WTC11 (cell line): ENCODE measurements around the gene ADCY2. TPM values are rescaled to one million over a fixed set of nuclear protein-coding genes. Genes with fewer than 3 reads are reported as not detected.
A peak's percentile ranks its signal among the peaks of the same experiment; 100 is the strongest.

ENCODE experiments used
- ATAC-seq: fragments of 200-7000 bp; cut with Tn5 transposase; 2 replicates; pipeline ENCODE4 v1.10.0; 2021; ENCODE audit warnings: mild to moderate bottlenecking, moderate library complexity
- CTCF ChIA-PET: fragments of 300-600 bp; sonication (Branson Sonifier 250); formaldehyde crosslinking; loops from one replicate; lab custom pipeline; 2021; ENCODE audit warnings: antibody characterized with exemption; lab: Charles Lee
- POLR2A ChIA-PET: fragments of 350-600 bp; sonication (Branson Sonifier 250); formaldehyde crosslinking; loops from one replicate; lab custom pipeline; 2021; ENCODE audit warnings: antibody characterized with exemption; lab: Charles Lee
- DNase-seq: peaks from one replicate; pipeline ENCODE4 v3.0.0; 2021; ENCODE audit warnings: low spot score
- H3K27ac Mint-ChIP-seq: 2 replicates; pipeline ENCODE4 v1.8.0; 2021; ENCODE audit warnings: mixed read lengths
- H3K27me3 Mint-ChIP-seq: 2 replicates; pipeline ENCODE4 v1.8.0; 2021; ENCODE audit warnings: low read depth, mild to moderate bottlenecking, moderate library complexity, mixed read lengths
- H3K36me3 Mint-ChIP-seq: 2 replicates; pipeline ENCODE4 v1.8.0; 2021; ENCODE audit warnings: mixed read lengths
- H3K4me1 Mint-ChIP-seq: 2 replicates; pipeline ENCODE4 v1.8.0; 2022; ENCODE audit warnings: mixed read lengths
- H3K4me3 Mint-ChIP-seq: 2 replicates; pipeline ENCODE4 v1.8.0; 2021; ENCODE audit warnings: mild to moderate bottlenecking, moderate library complexity, mixed read lengths
- H3K9me3 Mint-ChIP-seq: 2 replicates; pipeline ENCODE4 v1.8.0; 2021; ENCODE audit warnings: mixed read lengths
- AFF4 ChIP-seq: sonication (generic); formaldehyde crosslinking; IDR thresholded peaks from 2 replicates; pipeline ENCODE4 v1.8.1; 2023; ENCODE audit warnings: mild to moderate bottlenecking, missing genetic modification reagents, borderline replicate concordance
- CREB1 ChIP-seq: sonication (generic); formaldehyde crosslinking; IDR thresholded peaks from 2 replicates; pipeline ENCODE4 v1.8.0; 2023; ENCODE audit warnings: mild to moderate bottlenecking, missing genetic modification reagents
- E2F5 ChIP-seq: sonication (generic); formaldehyde crosslinking; IDR thresholded peaks from 2 replicates; pipeline ENCODE4 v1.8.1; 2022; ENCODE audit warnings: mild to moderate bottlenecking, moderate library complexity, missing genetic modification reagents
- EMX1 ChIP-seq: fragments of 250-450 bp; sonication (Bioruptor Pico); IDR thresholded peaks from 2 replicates; pipeline ENCODE4 v1.8.0; 2021; ENCODE audit warnings: mild to moderate bottlenecking
- FOXP1 ChIP-seq: sonication (generic); formaldehyde crosslinking; IDR thresholded peaks from 2 replicates; pipeline ENCODE4 v1.8.0; 2022; ENCODE audit warnings: missing genetic modification reagents, mild to moderate bottlenecking, moderate library complexity, borderline replicate concordance
- GABPB1 ChIP-seq: sonication (generic); formaldehyde crosslinking; IDR thresholded peaks from 2 replicates; pipeline ENCODE4 v1.8.1; 2023; ENCODE audit warnings: mild to moderate bottlenecking, missing genetic modification reagents
- GTF2I ChIP-seq: fragments of 250-450 bp; sonication (Bioruptor Pico); conservative IDR thresholded peaks from 2 replicates; pipeline ENCODE4 v1.4.0; 2021; ENCODE audit warnings: mild to moderate bottlenecking
- HMGXB4 ChIP-seq: sonication (generic); formaldehyde crosslinking; IDR thresholded peaks from 2 replicates; pipeline ENCODE4 v1.8.1; 2023; ENCODE audit warnings: mild to moderate bottlenecking, moderate library complexity, missing genetic modification reagents
- JAZF1 ChIP-seq: fragments of 250-450 bp; sonication (Bioruptor Pico); IDR thresholded peaks from 2 replicates; pipeline ENCODE4 v1.9.0; 2021; ENCODE audit warnings: moderate library complexity, mild to moderate bottlenecking, inconsistent platforms
- KAT7 ChIP-seq: sonication (generic); formaldehyde crosslinking; IDR thresholded peaks from 2 replicates; pipeline ENCODE4 v1.8.1; 2023; ENCODE audit warnings: missing genetic modification reagents, mild to moderate bottlenecking, borderline replicate concordance
- RORB ChIP-seq: fragments of 250-450 bp; sonication (Bioruptor Pico); IDR thresholded peaks from 2 replicates; pipeline ENCODE4 v1.9.0; 2021; ENCODE audit warnings: mild to moderate bottlenecking
- SMAD3 ChIP-seq: sonication (generic); formaldehyde crosslinking; IDR thresholded peaks from 2 replicates; pipeline ENCODE4 v1.8.0; 2022; ENCODE audit warnings: missing genetic modification reagents, mild to moderate bottlenecking, borderline replicate concordance
- SP1 ChIP-seq: sonication (generic); formaldehyde crosslinking; conservative IDR thresholded peaks from 2 replicates; pipeline ENCODE4 v1.8.1; 2022; ENCODE audit warnings: missing genetic modification reagents
- TEAD1 ChIP-seq: sonication (generic); formaldehyde crosslinking; IDR thresholded peaks from 2 replicates; pipeline ENCODE4 v1.8.0; 2022; ENCODE audit warnings: mild to moderate bottlenecking, missing genetic modification reagents
- ZNF219 ChIP-seq: sonication (generic); formaldehyde crosslinking; IDR thresholded peaks from 2 replicates; pipeline ENCODE4 v1.8.0; 2023; ENCODE audit warnings: missing genetic modification reagents, mild to moderate bottlenecking, borderline replicate concordance
- ZNF232 ChIP-seq: sonication (generic); formaldehyde crosslinking; IDR thresholded peaks from 2 replicates; pipeline ENCODE4 v1.8.0; 2022; ENCODE audit warnings: mild to moderate bottlenecking, missing genetic modification reagents
- ZNF423 ChIP-seq: fragments of 250-450 bp; sonication (Bioruptor Pico); IDR thresholded peaks from 2 replicates; pipeline ENCODE4 v2.1.2; 2022; ENCODE audit warnings: mild to moderate bottlenecking, moderate library complexity
- total RNA-seq: library from RNA; stranded (reverse); gene quantifications from 3 replicates; pipeline ENCODE4 v1.2.3, GENCODE V29; 2021
- TF ChIP-seq, protein P1 (sequence below): sonication (generic); formaldehyde crosslinking; IDR thresholded peaks from 2 replicates; pipeline ENCODE4 v1.8.0; 2022; ENCODE audit warnings: mild to moderate bottlenecking, missing genetic modification reagents
- TF ChIP-seq, protein P2 (sequence below): fragments of 250-450 bp; sonication (Bioruptor Pico); IDR thresholded peaks from 2 replicates; pipeline ENCODE4 v2.1.2; 2022; ENCODE audit warnings: mild to moderate bottlenecking, moderate library complexity

Gene ADCY2
- total RNA-seq, 1 experiment from 2014 or later: 142 TPM

DNA sequence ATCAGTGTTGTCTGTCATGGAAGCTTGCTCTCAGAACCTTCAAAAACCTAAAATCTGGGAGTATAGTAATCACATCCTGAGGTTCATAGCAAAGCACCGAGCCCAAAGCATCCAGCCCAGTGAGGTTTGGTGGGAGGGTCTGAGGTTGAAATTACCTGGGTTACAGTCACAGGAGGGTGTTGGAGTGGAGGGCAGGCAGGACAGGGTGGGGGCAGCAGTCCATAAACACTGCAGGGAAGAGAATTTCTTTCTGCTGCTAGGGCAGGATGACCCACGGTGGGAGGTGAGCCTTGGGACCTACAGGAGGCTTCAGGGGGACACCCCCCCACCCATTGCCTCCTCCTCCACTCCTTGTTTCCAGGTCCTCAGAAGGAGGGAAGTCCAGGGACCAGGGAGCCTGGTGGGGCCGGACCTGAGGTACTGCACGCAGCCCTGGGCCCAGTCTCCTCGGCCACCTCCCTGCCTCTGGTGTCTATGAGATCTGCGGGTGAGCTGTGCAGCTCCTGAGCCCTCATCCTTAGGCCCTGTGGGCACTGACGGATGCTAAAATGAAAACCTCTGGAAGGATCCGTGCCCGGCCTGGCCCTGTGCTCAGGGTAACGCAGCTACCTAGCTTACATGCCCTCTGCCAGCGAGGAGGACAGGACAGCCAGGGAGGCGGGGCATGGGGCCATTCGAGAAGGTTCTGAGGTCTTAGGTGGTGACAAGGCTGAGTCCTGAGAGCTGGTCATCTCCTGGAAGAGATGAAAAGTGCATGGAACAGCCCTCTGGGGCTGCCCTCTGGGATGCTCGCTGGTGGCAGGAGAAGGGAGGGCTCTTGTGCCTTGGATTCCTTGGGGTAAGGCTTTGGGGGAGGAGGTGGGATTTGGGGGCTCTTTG lies 1.8 kb upstream of the ADCY2 start:
- peaks cover 14% of the 10 kb centered on the region for H3K36me3 Mint-ChIP-seq
- DNase-seq (peak; percentile 21), ATAC-seq (peak; percentile 3)
- no peaks in the 10 kb centered on the region; the same call in 1 of the 2 replicates for H3K27me3 Mint-ChIP-seq
- H3K27ac Mint-ChIP-seq: peak overlapping the region; percentile 79
- ChIA-PET POLR2A (interaction anchor here (0.6 to 1.5 kb wide), 4 partner anchors 8 to 132 kb away, joined by 3 to 6 read pairs (median 3); no protein-coding TSS in a partner anchor), CTCF (interaction anchor here (0.6 to 2.6 kb wide), 24 partner anchors 8 to 574 kb away, joined by 3 to 22 read pairs (median 4); partner anchors contain the start of genes FASTKD3 and MTRR)
- H3K9me3 Mint-ChIP-seq: no peaks in the 10 kb centered on the region
- H3K4me1 Mint-ChIP-seq: peaks cover 55% of the 10 kb centered on the region
- H3K4me3 Mint-ChIP-seq: peak overlapping the region; percentile 78
- TF ChIP-seq, protein P1, sequence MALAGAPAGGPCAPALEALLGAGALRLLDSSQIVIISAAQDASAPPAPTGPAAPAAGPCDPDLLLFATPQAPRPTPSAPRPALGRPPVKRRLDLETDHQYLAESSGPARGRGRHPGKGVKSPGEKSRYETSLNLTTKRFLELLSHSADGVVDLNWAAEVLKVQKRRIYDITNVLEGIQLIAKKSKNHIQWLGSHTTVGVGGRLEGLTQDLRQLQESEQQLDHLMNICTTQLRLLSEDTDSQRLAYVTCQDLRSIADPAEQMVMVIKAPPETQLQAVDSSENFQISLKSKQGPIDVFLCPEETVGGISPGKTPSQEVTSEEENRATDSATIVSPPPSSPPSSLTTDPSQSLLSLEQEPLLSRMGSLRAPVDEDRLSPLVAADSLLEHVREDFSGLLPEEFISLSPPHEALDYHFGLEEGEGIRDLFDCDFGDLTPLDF (CRISPR knock-in tag): peak; percentile 45; the same call in 1 of the 2 replicates
- TF ChIP-seq ZNF423 (CRISPR knock-in tag): no peak
- 0 out of 2 replicates have a peak, but pooled peaks have one; percentile 48 for TF ChIP-seq CREB1 (CRISPR knock-in tag)
- no peak for TF ChIP-seq EMX1
- TF ChIP-seq RORB (CRISPR knock-in tag): no peak

DNA sequence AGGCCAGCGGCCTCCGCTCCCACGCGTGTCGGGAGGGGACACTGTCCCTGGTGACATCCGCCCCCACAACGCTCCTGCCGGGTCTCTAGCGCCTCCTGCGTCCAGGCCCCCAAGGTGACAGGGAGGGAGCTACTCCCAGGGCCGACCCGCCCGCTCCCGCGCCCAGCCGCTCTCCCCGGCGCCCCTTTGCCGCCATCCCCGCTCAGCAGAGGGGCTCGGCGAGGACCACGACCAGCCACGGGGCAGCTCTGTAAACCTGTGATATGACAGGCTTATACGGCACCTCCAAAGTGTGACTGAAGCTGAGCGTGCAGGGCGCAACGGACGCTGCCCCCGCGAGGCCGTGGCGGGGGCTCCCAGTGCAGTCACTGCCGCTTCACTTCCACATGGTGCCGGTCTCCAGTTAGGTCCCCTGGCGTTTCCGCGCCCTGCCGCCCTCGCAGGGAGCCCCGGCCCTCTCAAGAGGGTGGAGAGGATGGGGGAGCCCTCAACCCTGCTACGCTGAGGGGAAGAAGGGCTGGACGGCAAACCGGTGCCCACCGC lies 978 bp upstream of the ADCY2 start:
- Mint-ChIP-seq H3K9me3 (no peaks in the 10 kb centered on the region), H3K4me3 (peak overlapping the region; percentile 78), H3K27me3 (no peaks in the 10 kb centered on the region; the same call in 1 of the 2 replicates), H3K27ac (no peak overlapping the region; the same call in 1 of the 2 replicates), H3K4me1 (peaks cover 61% of the 10 kb centered on the region), H3K36me3 (peaks cover 14% of the 10 kb centered on the region)
- peak; percentile 73 for DNase-seq
- peak; percentile 30 for ATAC-seq
- CTCF ChIA-PET: interaction anchor here (0.6 to 2.6 kb wide), 29 partner anchors 9 to 574 kb away, joined by 3 to 22 read pairs (median 4); partner anchors contain the start of genes FASTKD3 and MTRR
- POLR2A ChIA-PET: interaction anchor here (0.6 to 1.5 kb wide), 5 partner anchors 9 to 133 kb away, joined by 3 to 6 read pairs (median 3); no protein-coding TSS in a partner anchor
- TF ChIP-seq ZNF219 (CRISPR knock-in tag): peak; percentile 59; the same call in 1 of the 2 replicates
- TF ChIP-seq KAT7: peak; percentile 91; the same call in 1 of the 2 replicates
- TF ChIP-seq E2F5: peak; percentile 61
- 0 out of 2 replicates have a peak, but pooled peaks have one; percentile 42 for TF ChIP-seq SMAD3 (CRISPR knock-in tag)
- peak; percentile 18; the same call in 1 of the 2 replicates for TF ChIP-seq ZNF232 (CRISPR knock-in tag)
- TF ChIP-seq, protein P2, sequence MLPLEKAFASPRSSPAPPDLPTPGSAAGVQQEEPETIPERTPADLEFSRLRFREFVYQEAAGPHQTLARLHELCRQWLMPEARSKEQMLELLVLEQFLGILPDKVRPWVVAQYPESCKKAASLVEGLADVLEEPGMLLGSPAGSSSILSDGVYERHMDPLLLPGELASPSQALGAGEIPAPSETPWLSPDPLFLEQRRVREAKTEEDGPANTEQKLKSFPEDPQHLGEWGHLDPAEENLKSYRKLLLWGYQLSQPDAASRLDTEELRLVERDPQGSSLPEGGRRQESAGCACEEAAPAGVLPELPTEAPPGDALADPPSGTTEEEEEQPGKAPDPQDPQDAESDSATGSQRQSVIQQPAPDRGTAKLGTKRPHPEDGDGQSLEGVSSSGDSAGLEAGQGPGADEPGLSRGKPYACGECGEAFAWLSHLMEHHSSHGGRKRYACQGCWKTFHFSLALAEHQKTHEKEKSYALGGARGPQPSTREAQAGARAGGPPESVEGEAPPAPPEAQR (CRISPR knock-in tag): no peak
- 0 out of 2 replicates have a peak, but pooled peaks have one; percentile 18 for TF ChIP-seq TEAD1 (CRISPR knock-in tag)
- TF ChIP-seq SP1 (CRISPR knock-in tag): peak; percentile 37
- TF ChIP-seq GABPB1: no peak
- peak; percentile 79; the same call in 1 of the 2 replicates for TF ChIP-seq HMGXB4 (CRISPR knock-in tag)
- peak; percentile 59; the same call in 1 of the 2 replicates for TF ChIP-seq FOXP1 (CRISPR knock-in tag)
- TF ChIP-seq AFF4 (CRISPR knock-in tag): no peak
- no peak for TF ChIP-seq GTF2I
- no peak for TF ChIP-seq JAZF1 (CRISPR knock-in tag)
